Stomach (tissue), 9 donors: ENCODE measurements around the gene PTPMT1. TPM values are rescaled to one million over a fixed set of nuclear protein-coding genes. Genes with fewer than 3 reads are reported as not detected.

Experiments used
- DNase-seq, 2 donors: peaks; one replicate each; pipeline versions ENCODE4 v3.0.0 to v3.0.0-alpha.2; 2013 to 2019
- H3K27ac ChIP-seq, 5 donors: fragments of 200-600 bp in 4 of 5; sonication (generic) in 4 of 5; one replicate each; pipeline ENCODE4 v1.5.1; 2013 to 2019; ENCODE audit warnings: mild to moderate bottlenecking in 1 of 5, moderate library complexity in 1 of 5
- H3K27me3 ChIP-seq, 3 donors: fragments of 200-600 bp; sonication (generic); one replicate each; pipeline ENCODE4 v1.5.1; 2017 to 2019; ENCODE audit warnings: mixed run types in 1 of 3
- H3K36me3 ChIP-seq, 4 donors: fragments of 200-600 bp; sonication (generic); 1 replicate in 3 of 4; 2 replicates in 1 of 4; pipeline ENCODE4 v1.5.1; 2016 to 2019
- H3K4me1 ChIP-seq, 4 donors: fragments of 200-600 bp; sonication (generic); one replicate each; pipeline ENCODE4 v1.5.1; 2016 to 2019
- H3K4me3 ChIP-seq, 4 donors: fragments of 200-600 bp; sonication (generic) in 3 of 4; one replicate each; pipeline ENCODE4 v1.5.1; 2016 to 2019; ENCODE audit warnings: mild to moderate bottlenecking in 1 of 4
- H3K9me3 ChIP-seq, 4 donors: fragments of 200-600 bp; sonication (generic); one replicate each; pipeline ENCODE4 v1.5.1; 2016 to 2019
- CTCF ChIP-seq, 7 experiments: fragments of 450-650 bp in 4 of 7; fragments of 200-600 bp in 3 of 7; sonication (generic) in 3 of 7; IDR thresholded peaks; one replicate each; pipeline ENCODE4 v1.5.1; 2016 to 2019; ENCODE audit warnings: antibody characterized with exemption in 7 of 7, control low read depth in 2 of 7, mild to moderate bottlenecking in 1 of 7
- EP300 ChIP-seq: sonication (generic); formaldehyde crosslinking; IDR thresholded peaks from one replicate; pipeline ENCODE4 v1.6.1; 2017; ENCODE audit warnings: antibody characterized with exemption
- POLR2A ChIP-seq, 4 donors: fragments of 450-650 bp; IDR thresholded peaks; one replicate each; pipeline ENCODE4 v1.6.1; 2016; ENCODE audit warnings: antibody characterized with exemption in 4 of 4, control low read depth in 2 of 4, mild to moderate bottlenecking in 1 of 4, moderate library complexity in 1 of 4
- POLR2AphosphoS5 ChIP-seq, 3 donors: sonication (generic); formaldehyde crosslinking; IDR thresholded peaks; one replicate each; pipeline ENCODE4 v1.6.1; 2016; ENCODE audit warnings: antibody characterized with exemption in 3 of 3
- WGBS, 5 donors: extraction: QIAGEN DNeasy Blood & Tissue Kit in 3 of 5; methylation state at CpG; one replicate each; pipeline versions ENCODE4 v1.1.5 to v1.1.7; 2013 to 2018; 5-methylcytosine and 5-hydroxymethylcytosine counted together
- intact Hi-C: fragments of 100-400 bp; cut with DNase I; formaldehyde crosslinking; loops from one replicate; pipeline ENCODE4 v1.15.1; 2023; ENCODE audit warnings: low total_unique reads
- polyA plus RNA-seq, 3 donors: library from polyadenylated mRNA; stranded (reverse); fragments of 200-250 nt; gene quantifications; one replicate each; pipeline ENCODE4 v1.2.3, GENCODE V29; 2013
- total RNA-seq, 5 donors: library from RNA; depleted of rRNA; stranded (reverse); fragments of >200 nt; gene quantifications; one replicate each; pipeline versions ENCODE4 v1.1.0 to v1.2.3, GENCODE V29; 2014 to 2016
- donor health status: healthy with polysubstance abuse.
- donor health status: Bipolar disorder and iron deficiency.
- donor health status: healthy.

PTPMT1 gene
- total and polyA plus RNA-seq, 8 donors, result 36.4 to 126 (median 58.8) TPM

- TF ChIP-seq POLR2AphosphoS5 (IDR thresholded peaks at IDR 0.05) (no peak), POLR2A (IDR thresholded peaks at IDR 0.05) (no peak), CTCF (IDR thresholded peaks at IDR 0.05) (no peak)
- Histone ChIP-seq H3K27ac (no peak overlapping the region), H3K36me3 (peaks cover 22 to 88% (median 80%) of the 10 kb centered on the region in 4 donors), H3K4me3 (no peak overlapping the region), H3K4me1 (peaks cover under 1 to 39% (median 17%) of the 10 kb centered on the region in 4 donors), H3K27me3 (no peaks in the 10 kb centered on the region), H3K9me3 (no peaks in the 10 kb centered on the region)
- no peak for DNase-seq
- intact Hi-C loops, result no loop called here
- 68 to 89% (median 83%) methylated on average over 1 of the region's 1 CpG for WGBS, 5 donors
Observed at GRCh38 chr11:47571895-47572294, 6.5 kb downstream of the PTPMT1 start.

GRCh38 chr11:47572715-47573255, 7.4 kb downstream of the PTPMT1 start:
- Histone ChIP-seq H3K27ac (no peak overlapping the region), H3K4me3 (no peak overlapping the region)

GRCh38 chr11:47573321-47573720, 7.9 kb downstream of the PTPMT1 start:
- Histone ChIP-seq H3K4me1 (peaks cover 15 to 48% (median 28%) of the 10 kb centered on the region in 4 donors), H3K4me3 (no peak overlapping the region), H3K27me3 (no peaks in the 10 kb centered on the region), H3K36me3 (peaks cover 22 to 88% (median 84%) of the 10 kb centered on the region in 4 donors), H3K9me3 (no peaks in the 10 kb centered on the region), H3K27ac (no peak overlapping the region)
- intact Hi-C loops, result no loop called here
- no peak for TF ChIP-seq CTCF (IDR thresholded peaks at IDR 0.05)
- TF ChIP-seq EP300, result no peak
- no peak for DNase-seq
- WGBS, 5 donors, result 85 to 90% (median 86%) methylated on average over 8 to 11 of the region's 11 CpGs

More at GRCh38 chr11:47572715-47573255, 7.4 kb downstream of the PTPMT1 start:
- TF ChIP-seq EP300, result no peak
- no peak for TF ChIP-seq CTCF (IDR thresholded peaks at IDR 0.05)
- TF ChIP-seq POLR2A (IDR thresholded peaks at IDR 0.05), result no peak
- TF ChIP-seq POLR2AphosphoS5 (IDR thresholded peaks at IDR 0.05), result no peak
- peaks cover 22 to 91% (median 84%) of the 10 kb centered on the region in 4 donors for H3K36me3 ChIP-seq
- no peaks in the 10 kb centered on the region for H3K27me3 ChIP-seq
- intact Hi-C loops, result no loop called here
- WGBS, 5 donors, result 37 to 65% (median 59%) methylated on average over 6 to 8 of the region's 8 CpGs
- H3K9me3 ChIP-seq, result no peaks in the 10 kb centered on the region
- DNase-seq, result no peak
- H3K4me1 ChIP-seq, result peaks cover 9 to 42% (median 24%) of the 10 kb centered on the region in 4 donors

- WGBS, 5 donors, result 70 to 82% (median 80%) methylated on average over 9 to 13 of the region's 13 CpGs
- no peaks in the 10 kb centered on the region for H3K9me3 ChIP-seq
- H3K4me1 ChIP-seq, result peaks cover 20 to 53% (median 45%) of the 10 kb centered on the region in 4 donors
- no peak for TF ChIP-seq EP300
- no peak for TF ChIP-seq CTCF (IDR thresholded peaks at IDR 0.05)
- TF ChIP-seq POLR2A (IDR thresholded peaks at IDR 0.05), result no peak
- no peak for TF ChIP-seq POLR2AphosphoS5 (IDR thresholded peaks at IDR 0.05)
- H3K27me3 ChIP-seq, result no peaks in the 10 kb centered on the region
- intact Hi-C loops, result no loop called here
- DNase-seq, result no peak
- peaks cover 37 to 75% (median 67%) of the 10 kb centered on the region in 4 donors for H3K36me3 ChIP-seq
- peak overlapping the region in 3 of 4 donors; percentile 80 to 100 (median 92) for H3K4me3 ChIP-seq
- H3K27ac ChIP-seq, result peak overlapping the region in 1 of 5 donors; percentile 90
Observed at GRCh38 chr11:47577460-47578041, 12.2 kb downstream of the PTPMT1 start.
